Neuronal stem cell (in vitro differentiated cells): ENCODE data around the gene SOHLH2.
A peak's percentile ranks its signal among the peaks of the same experiment; 100 is the strongest.

Experiments used
- DNase-seq: peaks from one replicate; pipeline ENCODE4 v3.0.0-alpha.2; 2013; ENCODE audit warnings: low spot score
- H2AFZ ChIP-seq: one replicate; pipeline ENCODE4 v1.6.1; 2013; ENCODE audit warnings: mild to moderate bottlenecking, low read length, inconsistent platforms
- H2AK5ac ChIP-seq: 2 replicates; pipeline ENCODE4 v1.6.1; 2013; ENCODE audit warnings: low read depth, mild to moderate bottlenecking, inconsistent platforms, low read length, moderate library complexity, mixed read lengths
- H2BK120ac ChIP-seq: 2 replicates; pipeline ENCODE4 v1.6.1; 2013; ENCODE audit warnings: low read depth, mild to moderate bottlenecking, inconsistent platforms, low read length, moderate library complexity, mixed read lengths
- H2BK12ac ChIP-seq: one replicate; pipeline ENCODE4 v1.6.1; 2013; ENCODE audit warnings: low read length, inconsistent platforms
- H2BK15ac ChIP-seq: 2 replicates; pipeline ENCODE4 v1.6.1; 2013; ENCODE audit warnings: mild to moderate bottlenecking, low read length, inconsistent platforms, mixed read lengths
- H2BK5ac ChIP-seq: one replicate; pipeline ENCODE4 v1.6.1; 2013; ENCODE audit warnings: inconsistent platforms, mild to moderate bottlenecking, low read length, moderate library complexity
- H3K14ac ChIP-seq: one replicate; pipeline ENCODE4 v1.6.1; 2013; ENCODE audit warnings: low read length, inconsistent platforms
- H3K18ac ChIP-seq: 2 replicates; pipeline ENCODE4 v1.6.1; 2013; ENCODE audit warnings: low read length, inconsistent platforms
- H3K23ac ChIP-seq: 2 replicates; pipeline ENCODE4 v1.6.1; 2013; ENCODE audit warnings: low read depth, mild to moderate bottlenecking, mixed read lengths, low read length, inconsistent platforms; ENCODE audit not compliant: poor library complexity
- H3K27ac ChIP-seq: replicated peaks from 3 replicates; pipeline ENCODE4 v1.5.1; 2013; ENCODE audit warnings: low read length, inconsistent platforms
- H3K27me3 ChIP-seq, 3 experiments: 2 replicates each; pipeline ENCODE4 v1.6.1; 2013; ENCODE audit warnings: low read length in 3 of 3, mild to moderate bottlenecking in 2 of 3, inconsistent platforms in 1 of 3, low read depth in 1 of 3, mixed read lengths in 1 of 3, moderate library complexity in 1 of 3; ENCODE audit not compliant: control insufficient read depth in 3 of 3, insufficient read depth in 3 of 3
- H3K36me3 ChIP-seq, 2 donors: replicated peaks in 1 of 2; 2 replicates each; pipeline ENCODE4 v1.6.1; 2013; ENCODE audit warnings: low read length in 2 of 2; ENCODE audit not compliant: control insufficient read depth in 2 of 2, insufficient read depth in 2 of 2
- H3K4ac ChIP-seq: 2 replicates; pipeline ENCODE4 v1.6.1; 2013; ENCODE audit warnings: inconsistent platforms, mild to moderate bottlenecking, low read length, moderate library complexity
- H3K4me1 ChIP-seq, 2 donors: 1 replicate in 1 of 2; 2 replicates in 1 of 2; pipeline ENCODE4 v1.6.1; 2013; ENCODE audit warnings: low read length in 2 of 2, low read depth in 1 of 2; ENCODE audit not compliant: control insufficient read depth in 2 of 2, insufficient read depth in 1 of 2
- H3K4me2 ChIP-seq: one replicate; pipeline ENCODE4 v1.6.1; 2013; ENCODE audit warnings: mild to moderate bottlenecking, low read length, inconsistent platforms; ENCODE audit not compliant: insufficient read depth, poor library complexity, severe bottlenecking
- H3K4me3 ChIP-seq, 2 donors: 2 replicates each; pipeline ENCODE4 v1.5.1; 2013; ENCODE audit warnings: low read length in 2 of 2, mild to moderate bottlenecking in 2 of 2, inconsistent platforms in 1 of 2, moderate library complexity in 1 of 2
- H3K79me1 ChIP-seq: one replicate; pipeline ENCODE4 v1.6.1; 2013; ENCODE audit warnings: low read depth, mild to moderate bottlenecking, inconsistent platforms, low read length, moderate library complexity
- H3K9ac ChIP-seq: one replicate; pipeline ENCODE4 v1.6.1; 2013; ENCODE audit warnings: mild to moderate bottlenecking, low read depth, low read length, inconsistent platforms; ENCODE audit not compliant: poor library complexity
- H3K9me3 ChIP-seq, 2 donors: replicated peaks in 1 of 2; 2 replicates each; pipeline versions ENCODE3 to v1.6.1; 2013; ENCODE audit warnings: low read length in 2 of 2, mild to moderate bottlenecking in 2 of 2, inconsistent platforms in 1 of 2, low read depth in 1 of 2, mixed read lengths in 1 of 2, moderate library complexity in 1 of 2; ENCODE audit not compliant: control insufficient read depth in 2 of 2, insufficient read depth in 1 of 2
- H4K8ac ChIP-seq: one replicate; pipeline ENCODE4 v1.6.1; 2013; ENCODE audit warnings: low read depth, mild to moderate bottlenecking, inconsistent platforms, low read length, moderate library complexity
- H4K91ac ChIP-seq: one replicate; pipeline ENCODE4 v1.6.1; 2013; ENCODE audit warnings: low read length, low read depth, mild to moderate bottlenecking, inconsistent platforms; ENCODE audit not compliant: poor library complexity
- whole genome bisulfite sequencing, 2 donors: extraction: QIAGEN DNeasy Blood & Tissue Kit; methylation state at CpG; one replicate each; pipeline ENCODE4 v1.1.7; 2013; ENCODE audit warnings: missing lambda C conversion rate in 2 of 2, mixed read lengths in 1 of 2; ENCODE audit not compliant: insufficient read length in 2 of 2, insufficient replicate concordance in 1 of 2; ENCODE audit errors: extremely low coverage in 2 of 2; 5-methylcytosine and 5-hydroxymethylcytosine counted together

Gene SOHLH2

GRCh38 chr13:36244990-36245389, 30.6 kb upstream of the SOHLH2 start:
- Histone ChIP-seq H3K79me1 (no peaks in the 10 kb centered on the region), H4K91ac (no peak overlapping the region), H3K4me1 (no peaks in the 10 kb centered on the region), H2AK5ac (no peak overlapping the region), H3K27me3 (no peaks in the 10 kb centered on the region), H3K14ac (no peak overlapping the region), H3K4me2 (no peak overlapping the region), H2BK5ac (no peak overlapping the region), H3K18ac (no peak overlapping the region), H3K9ac (no peak overlapping the region), H3K9me3 (peaks cover 0 to 8% of the 10 kb centered on the region in 2 donors), H3K27ac (no peak overlapping the region), H2AFZ (no peak overlapping the region), H2BK120ac (no peak overlapping the region), H3K4ac (no peak overlapping the region), H3K36me3 (peaks cover 0 to 2% of the 10 kb centered on the region in 2 donors), H4K8ac (no peak overlapping the region), H2BK15ac (no peak overlapping the region), H2BK12ac (no peak overlapping the region), H3K23ac (no peak overlapping the region), H3K4me3 (no peak overlapping the region)
- WGBS, 2 donors: no CpG with 5 or more reads among the region's 1 CpG
- no peak for DNase-seq

- Histone ChIP-seq H3K18ac (no peak overlapping the region), H3K4me1 (no peaks in the 10 kb centered on the region), H3K23ac (no peak overlapping the region), H2BK5ac (no peak overlapping the region), H3K27ac (no peak overlapping the region), H2BK15ac (no peak overlapping the region), H2AFZ (no peak overlapping the region), H3K4me2 (no peak overlapping the region), H3K4ac (no peak overlapping the region), H3K9me3 (peaks cover 0 to 8% of the 10 kb centered on the region in 2 donors), H4K91ac (no peak overlapping the region), H3K14ac (no peak overlapping the region), H3K36me3 (peaks cover 0 to 2% of the 10 kb centered on the region in 2 donors), H3K4me3 (no peak overlapping the region), H3K27me3 (no peaks in the 10 kb centered on the region), H3K9ac (no peak overlapping the region), H3K79me1 (no peaks in the 10 kb centered on the region), H4K8ac (no peak overlapping the region), H2BK120ac (no peak overlapping the region), H2BK12ac (no peak overlapping the region), H2AK5ac (no peak overlapping the region)
- no peak for DNase-seq
- no CpG with 5 or more reads among the region's 2 CpGs for WGBS, 2 donors
Measured at GRCh38 chr13:36244073-36244472, 29.7 kb upstream of the SOHLH2 start.

DNA sequence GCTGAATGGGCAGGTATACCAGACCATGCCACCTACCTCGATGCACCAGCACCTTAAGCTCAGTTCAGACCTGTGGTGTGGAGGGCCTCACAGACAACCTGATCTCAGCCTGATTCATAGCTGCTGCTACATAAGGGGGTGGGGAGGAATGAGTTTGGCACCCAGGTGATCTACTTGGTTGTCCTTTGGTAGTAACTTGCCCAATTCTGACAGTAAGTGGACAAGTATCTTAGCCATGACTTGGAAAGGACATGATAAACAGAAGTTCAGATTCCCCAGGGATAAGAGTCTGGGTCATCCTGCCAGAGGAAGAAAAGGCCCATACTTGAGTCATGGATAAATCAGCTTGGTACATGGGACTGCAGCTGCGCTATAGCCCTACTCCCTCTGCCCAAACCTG, 28.4 kb upstream of the SOHLH2 start:
- no peak overlapping the region for H2BK120ac ChIP-seq
- peak overlapping the region; percentile 75 for H3K14ac ChIP-seq
- H4K8ac ChIP-seq: no peak overlapping the region
- no peak overlapping the region for H3K23ac ChIP-seq
- no peak overlapping the region for H4K91ac ChIP-seq
- no peak overlapping the region for H3K4me2 ChIP-seq
- no peak overlapping the region for H2AFZ ChIP-seq
- H2BK12ac ChIP-seq: no peak overlapping the region
- no peak overlapping the region for H2AK5ac ChIP-seq
- H3K36me3 ChIP-seq: peaks cover 0 to 2% of the 10 kb centered on the region in 2 donors
- H3K4me1 ChIP-seq: no peaks in the 10 kb centered on the region
- H2BK5ac ChIP-seq: no peak overlapping the region
- no peak overlapping the region for H3K27ac ChIP-seq
- WGBS, 2 donors: no CpG with 5 or more reads among the region's 2 CpGs
- no peak for DNase-seq
- no peaks in the 10 kb centered on the region for H3K27me3 ChIP-seq
- no peak overlapping the region for H2BK15ac ChIP-seq
- peaks cover 0 to 8% of the 10 kb centered on the region in 2 donors for H3K9me3 ChIP-seq
- H3K9ac ChIP-seq: no peak overlapping the region
- H3K18ac ChIP-seq: no peak overlapping the region
- no peak overlapping the region for H3K4ac ChIP-seq
- H3K4me3 ChIP-seq: no peak overlapping the region
- H3K79me1 ChIP-seq: no peaks in the 10 kb centered on the region

GRCh38 chr13:36231236-36231635, 16.9 kb upstream of the SOHLH2 start:
- H3K79me1 ChIP-seq: no peaks in the 10 kb centered on the region
- no peak overlapping the region for H2BK12ac ChIP-seq
- no peak overlapping the region for H2AFZ ChIP-seq
- H3K14ac ChIP-seq: no peak overlapping the region
- H2BK15ac ChIP-seq: no peak overlapping the region
- no peaks in the 10 kb centered on the region for H3K27me3 ChIP-seq
- H4K91ac ChIP-seq: no peak overlapping the region
- H3K4ac ChIP-seq: no peak overlapping the region
- no peak overlapping the region for H3K9ac ChIP-seq
- H3K4me3 ChIP-seq: no peak overlapping the region
- H3K36me3 ChIP-seq: peaks cover 0 to 1% of the 10 kb centered on the region in 2 donors
- no peak overlapping the region for H3K27ac ChIP-seq
- no CpG with 5 or more reads among the region's 3 CpGs for WGBS, 2 donors
- no peaks in the 10 kb centered on the region for H3K4me1 ChIP-seq
- no peak for DNase-seq
- H3K9me3 ChIP-seq: peaks cover 0 to 5% of the 10 kb centered on the region in 2 donors
- H3K4me2 ChIP-seq: no peak overlapping the region
- H3K18ac ChIP-seq: no peak overlapping the region
- H2BK5ac ChIP-seq: no peak overlapping the region
- no peak overlapping the region for H2BK120ac ChIP-seq
- H2AK5ac ChIP-seq: no peak overlapping the region
- H3K23ac ChIP-seq: no peak overlapping the region
- no peak overlapping the region for H4K8ac ChIP-seq
